Adrenal gland (tissue), 12 donors: ENCODE measurements around the gene VEPH1. TPM values are rescaled to one million over a fixed set of nuclear protein-coding genes. Genes with fewer than 3 reads are reported as not detected.

Experiments used
- DNase-seq, 7 donors: peaks; one replicate each; pipeline ENCODE4 v3.0.0-alpha.2; 2019 to 2020
- H3K27ac ChIP-seq, 5 donors: fragments of 200-600 bp; sonication (generic) in 4 of 5; 1 replicate in 3 of 5; 2 replicates in 2 of 5; pipeline versions ENCODE4 v1.5.1 to v1.8.0; 2016 to 2020; ENCODE audit warnings: mild to moderate bottlenecking in 1 of 5
- H3K27me3 ChIP-seq: fragments of 200-600 bp; 2 replicates; pipeline ENCODE4 v1.8.0; 2021
- H3K36me3 ChIP-seq, 2 donors: fragments of 200-600 bp; replicated peaks in 1 of 2; 1 replicate in 1 of 2; 2 replicates in 1 of 2; pipeline versions ENCODE4 v1.5.1 to v1.8.0; 2018 to 2022
- H3K4me1 ChIP-seq, 2 donors: fragments of 200-600 bp; replicated peaks in 1 of 2; 1 replicate in 1 of 2; 2 replicates in 1 of 2; pipeline versions ENCODE4 v1.5.1 to v1.8.0; 2018 to 2021
- H3K4me3 ChIP-seq, 4 donors: fragments of 200-600 bp; sonication (generic) in 3 of 4; one replicate each; pipeline ENCODE4 v1.5.1; 2016 to 2018
- H3K9me3 ChIP-seq, 3 donors: fragments of 200-600 bp; sonication (generic) in 1 of 3; replicated peaks in 1 of 3; 1 replicate in 2 of 3; 2 replicates in 1 of 3; pipeline versions ENCODE4 v1.5.1 to v1.8.0; 2016 to 2021
- POLR2A ChIP-seq, 2 donors: fragments of 450-650 bp; IDR thresholded peaks; one replicate each; pipeline ENCODE4 v1.6.1; 2017; ENCODE audit warnings: antibody characterized with exemption in 2 of 2, mild to moderate bottlenecking in 2 of 2, moderate library complexity in 1 of 2
- WGBS, 4 donors: extraction: QIAGEN DNeasy Blood & Tissue Kit in 2 of 4; methylation state at CpG; one replicate each; pipeline versions ENCODE4 v1.1.5 to v1.1.7; 2013 to 2017; 5-methylcytosine and 5-hydroxymethylcytosine counted together
- intact Hi-C, 2 donors: fragments of 100-400 bp; cut with DNase I; formaldehyde crosslinking; loops; one replicate each; pipeline versions ENCODE4 v1.14.1 to v1.15.0; 2022 to 2023
- polyA plus RNA-seq, 3 donors: library from polyadenylated mRNA; stranded (reverse); fragments of 200-250 nt in 2 of 3; fragments of 350-450 nt in 1 of 3; fragmentation: Illumina TruSeq in 1 of 3; extraction: RNeasy Lipid Tissue Mini Kit (QIAGEN cat#74804) in 1 of 3; gene quantifications; one replicate each; pipeline ENCODE4 v1.2.3, GENCODE V29; 2013 to 2014
- total RNA-seq, 9 donors: library from RNA; depleted of rRNA in 4 of 9; stranded (reverse); fragments of >200 nt in 4 of 9; fragments of 120-200 nt in 1 of 9; fragmentation: NEBNext Ultra II Directional in 1 of 9; extraction: Animal tissue kit (Norgen Biotek cat#: 25700) in 1 of 9; gene quantifications; one replicate each; pipeline versions ENCODE4 v1.1.0 to v1.2.4, GENCODE V29; 2013 to 2023
- TF ChIP-seq, protein P1 (sequence below), 6 experiments: fragments of 450-650 bp in 4 of 6; fragments of 200-600 bp in 2 of 6; sonication (generic) in 1 of 6; IDR thresholded peaks; 1 replicate in 5 of 6; 2 replicates in 1 of 6; pipeline versions ENCODE4 v1.5.1 to v1.8.0; 2016 to 2021; ENCODE audit warnings: antibody characterized with exemption in 6 of 6, mild to moderate bottlenecking in 2 of 6, moderate library complexity in 1 of 6
- donor health status: healthy with polysubstance abuse.
- donor health status: Bipolar disorder and iron deficiency.
- donor health status: DM: yes; HTN: yes; CAD: no.
- donor health status: DM: no; HTN: no; CAD: no.
- donor health status: DM: no; HTN: no; CAD: no.
- donor health status: DM: yes; HTN: yes; CAD: no.

Gene VEPH1
- total and polyA plus RNA-seq, 12 donors: 16.0 to 124 (median 55.2) TPM

DNA sequence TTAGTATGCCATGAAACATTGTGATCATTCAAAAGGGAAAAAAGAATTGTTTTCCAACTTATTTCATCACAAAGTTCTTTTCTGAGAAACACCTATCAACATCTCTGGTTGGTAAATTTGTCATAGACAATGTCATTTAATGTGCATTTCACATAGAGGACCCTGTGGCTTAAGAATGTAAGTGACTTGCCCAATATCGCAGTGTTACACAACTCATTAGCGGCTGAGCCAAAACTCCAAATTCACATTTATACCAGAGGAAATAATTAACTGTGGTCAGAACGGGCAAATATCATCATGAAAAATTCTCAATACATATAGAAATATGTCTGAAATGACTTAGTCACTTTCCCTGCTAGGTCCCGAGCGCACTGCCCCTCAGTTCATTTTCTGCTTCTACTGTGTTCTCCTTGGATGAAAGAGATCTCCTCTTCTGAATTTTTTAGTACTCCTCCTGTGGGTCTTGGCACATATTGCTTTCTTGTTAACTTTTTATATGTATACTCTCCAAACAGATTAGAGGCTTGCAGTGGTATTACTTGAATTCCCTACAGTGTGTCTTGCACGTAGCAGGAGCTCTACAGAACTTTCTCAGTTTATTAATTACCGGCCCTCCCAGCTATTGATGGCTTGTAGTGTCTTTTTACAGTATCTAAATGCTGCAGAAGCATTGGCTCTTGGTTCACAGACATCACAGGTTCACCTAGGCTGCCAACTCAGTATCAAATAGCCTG lies 33.5 kb downstream of the VEPH1 start:
- H3K27me3 ChIP-seq: no peaks in the 10 kb centered on the region
- no peak for DNase-seq
- peaks cover 0 to 3% of the 10 kb centered on the region in 2 donors for H3K4me1 ChIP-seq
- TF ChIP-seq, protein P1, sequence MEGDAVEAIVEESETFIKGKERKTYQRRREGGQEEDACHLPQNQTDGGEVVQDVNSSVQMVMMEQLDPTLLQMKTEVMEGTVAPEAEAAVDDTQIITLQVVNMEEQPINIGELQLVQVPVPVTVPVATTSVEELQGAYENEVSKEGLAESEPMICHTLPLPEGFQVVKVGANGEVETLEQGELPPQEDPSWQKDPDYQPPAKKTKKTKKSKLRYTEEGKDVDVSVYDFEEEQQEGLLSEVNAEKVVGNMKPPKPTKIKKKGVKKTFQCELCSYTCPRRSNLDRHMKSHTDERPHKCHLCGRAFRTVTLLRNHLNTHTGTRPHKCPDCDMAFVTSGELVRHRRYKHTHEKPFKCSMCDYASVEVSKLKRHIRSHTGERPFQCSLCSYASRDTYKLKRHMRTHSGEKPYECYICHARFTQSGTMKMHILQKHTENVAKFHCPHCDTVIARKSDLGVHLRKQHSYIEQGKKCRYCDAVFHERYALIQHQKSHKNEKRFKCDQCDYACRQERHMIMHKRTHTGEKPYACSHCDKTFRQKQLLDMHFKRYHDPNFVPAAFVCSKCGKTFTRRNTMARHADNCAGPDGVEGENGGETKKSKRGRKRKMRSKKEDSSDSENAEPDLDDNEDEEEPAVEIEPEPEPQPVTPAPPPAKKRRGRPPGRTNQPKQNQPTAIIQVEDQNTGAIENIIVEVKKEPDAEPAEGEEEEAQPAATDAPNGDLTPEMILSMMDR (IDR thresholded peaks at IDR 0.05): no peak
- TF ChIP-seq POLR2A (IDR thresholded peaks at IDR 0.05): no peak
- H3K4me3 ChIP-seq: no peak overlapping the region
- H3K36me3 ChIP-seq: no peaks in the 10 kb centered on the region
- intact Hi-C loops: no loop called here
- no peak overlapping the region for H3K27ac ChIP-seq
- H3K9me3 ChIP-seq: no peaks in the 10 kb centered on the region
- WGBS, 4 donors: 76 to 85% (median 83%) methylated on average over 7 of the region's 7 CpGs

DNA sequence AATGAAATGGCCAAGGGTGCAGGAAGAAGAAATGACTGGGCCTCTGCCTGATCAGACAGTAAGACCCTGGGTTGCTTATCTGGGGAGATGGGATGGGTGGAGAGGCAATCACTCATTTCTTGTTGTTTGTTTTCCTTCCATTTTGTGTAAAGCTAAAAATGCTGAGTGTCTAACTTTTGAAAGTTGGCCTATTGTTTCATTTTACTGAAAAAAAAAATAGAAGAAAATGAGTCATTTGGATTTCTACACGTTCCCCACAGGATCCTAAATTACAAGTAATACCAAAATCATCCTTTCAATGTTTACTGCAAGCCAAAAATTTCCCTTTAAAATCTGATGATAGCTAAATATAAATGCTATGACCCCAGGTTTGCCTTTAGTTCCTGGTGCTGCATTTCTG lies 36.0 kb downstream of the VEPH1 start:
- intact Hi-C loops: no loop called here
- no peak overlapping the region for H3K27ac ChIP-seq

DNA sequence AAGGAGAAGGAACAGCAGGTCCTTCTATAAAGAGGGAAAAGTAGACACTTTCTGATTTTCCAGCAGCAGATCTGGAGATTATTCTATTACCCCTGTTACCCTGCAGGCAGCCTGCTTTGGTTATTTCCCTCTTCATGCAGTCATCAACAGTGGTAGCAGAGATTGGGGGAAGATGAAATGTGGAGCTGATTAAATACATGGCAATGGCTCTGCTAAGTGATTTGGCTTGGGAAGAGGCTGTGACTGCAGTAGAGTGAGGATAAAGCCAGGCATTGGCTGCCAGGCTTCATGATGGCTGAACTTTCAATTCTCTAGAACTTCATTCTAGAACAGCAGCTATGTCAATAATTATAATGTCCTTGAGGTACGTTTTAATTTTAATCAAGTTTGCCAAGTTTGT lies 37.5 kb downstream of the VEPH1 start:
- intact Hi-C loops: no loop called here
- no peak for TF ChIP-seq POLR2A (IDR thresholded peaks at IDR 0.05)
- TF ChIP-seq, protein P1 (IDR thresholded peaks at IDR 0.05): no peak

More for the DNA sequence above, 36.0 kb downstream of the VEPH1 start:
- Histone ChIP-seq H3K36me3 (no peaks in the 10 kb centered on the region), H3K4me1 (peaks cover 0 to 3% of the 10 kb centered on the region in 2 donors), H3K27me3 (no peaks in the 10 kb centered on the region), H3K4me3 (no peak overlapping the region), H3K9me3 (no peaks in the 10 kb centered on the region)
- DNase-seq: no peak
- WGBS, 4 donors: 10 to 16% (median 14%) methylated on average over 1 of the region's 1 CpG
- TF ChIP-seq, protein P1 (IDR thresholded peaks at IDR 0.05): no peak
- no peak for TF ChIP-seq POLR2A (IDR thresholded peaks at IDR 0.05)

GRCh38 chr3:157464321-157464720 lies 38.9 kb downstream of the VEPH1 start:
- DNase-seq: no peak
- H3K27me3 ChIP-seq: no peaks in the 10 kb centered on the region
- H3K36me3 ChIP-seq: no peaks in the 10 kb centered on the region
- TF ChIP-seq POLR2A (IDR thresholded peaks at IDR 0.05): no peak
- TF ChIP-seq, protein P1 (IDR thresholded peaks at IDR 0.05): no peak
- peaks cover 0 to 3% of the 10 kb centered on the region in 2 donors for H3K4me1 ChIP-seq
- H3K27ac ChIP-seq: no peak overlapping the region
- no peak overlapping the region for H3K4me3 ChIP-seq
- intact Hi-C loops: no loop called here
- no peaks in the 10 kb centered on the region for H3K9me3 ChIP-seq
- WGBS, 4 donors: 71 to 82% (median 81%) methylated on average over 3 of the region's 3 CpGs

More for the DNA sequence above, 37.5 kb downstream of the VEPH1 start:
- no peaks in the 10 kb centered on the region for H3K36me3 ChIP-seq
- no peak overlapping the region for H3K27ac ChIP-seq
- H3K9me3 ChIP-seq: no peaks in the 10 kb centered on the region
- H3K4me1 ChIP-seq: peaks cover 0 to 3% of the 10 kb centered on the region in 2 donors
- no peak overlapping the region for H3K4me3 ChIP-seq
- WGBS, 4 donors: 36 to 59% (median 53%) methylated on average over 1 of the region's 1 CpG
- no peak for DNase-seq
- H3K27me3 ChIP-seq: no peaks in the 10 kb centered on the region
